ENCODE results near the gene SLIT1.

The SLIT1 gene

DNA sequence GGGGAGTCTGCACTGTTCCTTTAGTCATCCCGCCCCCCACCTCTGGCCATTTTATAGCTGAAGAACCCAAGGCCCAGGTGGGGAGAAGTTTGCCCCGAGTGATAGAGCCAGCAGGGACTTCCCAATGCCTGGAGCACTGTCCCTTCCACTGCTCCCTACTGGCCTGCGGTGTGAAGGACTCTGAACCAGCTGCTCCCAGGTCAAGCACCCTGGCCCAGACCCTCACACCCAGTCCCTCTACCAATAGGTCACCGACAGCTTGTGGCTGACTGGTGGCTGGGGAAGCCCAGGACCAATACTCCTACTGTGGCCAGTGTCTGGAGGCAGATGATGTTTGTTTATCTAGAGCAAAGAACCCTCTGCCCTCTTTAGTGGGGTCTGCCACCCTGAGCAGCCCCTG is 185.8 kb downstream of the SLIT1 start:
- TF ChIP-seq MAX (IDR thresholded peaks at IDR 0.05) (no peak), RAD21 (IDR thresholded peaks at IDR 0.05; ENCODE audit: low read depth) (no peak), EGR1 (IDR thresholded peaks at IDR 0.05) (no peak), TAF1 (IDR thresholded peaks at IDR 0.05; ENCODE audit: low read depth) (no peak), TEAD4 (IDR thresholded peaks at IDR 0.05) (no peak), FOXM1 (IDR thresholded peaks at IDR 0.05; ENCODE audit: borderline replicate concordance, low read depth) (no peak), TCF12 (IDR thresholded peaks at IDR 0.05; ENCODE audit: low read depth) (no peak), ZBTB7A (IDR thresholded peaks at IDR 0.05; ENCODE audit: low read depth) (no peak)
- TF ChIP-seq, protein P1, sequence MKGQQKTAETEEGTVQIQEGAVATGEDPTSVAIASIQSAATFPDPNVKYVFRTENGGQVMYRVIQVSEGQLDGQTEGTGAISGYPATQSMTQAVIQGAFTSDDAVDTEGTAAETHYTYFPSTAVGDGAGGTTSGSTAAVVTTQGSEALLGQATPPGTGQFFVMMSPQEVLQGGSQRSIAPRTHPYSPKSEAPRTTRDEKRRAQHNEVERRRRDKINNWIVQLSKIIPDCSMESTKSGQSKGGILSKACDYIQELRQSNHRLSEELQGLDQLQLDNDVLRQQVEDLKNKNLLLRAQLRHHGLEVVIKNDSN (IDR thresholded peaks at IDR 0.05), result no peak
- TF ChIP-seq, protein P2, sequence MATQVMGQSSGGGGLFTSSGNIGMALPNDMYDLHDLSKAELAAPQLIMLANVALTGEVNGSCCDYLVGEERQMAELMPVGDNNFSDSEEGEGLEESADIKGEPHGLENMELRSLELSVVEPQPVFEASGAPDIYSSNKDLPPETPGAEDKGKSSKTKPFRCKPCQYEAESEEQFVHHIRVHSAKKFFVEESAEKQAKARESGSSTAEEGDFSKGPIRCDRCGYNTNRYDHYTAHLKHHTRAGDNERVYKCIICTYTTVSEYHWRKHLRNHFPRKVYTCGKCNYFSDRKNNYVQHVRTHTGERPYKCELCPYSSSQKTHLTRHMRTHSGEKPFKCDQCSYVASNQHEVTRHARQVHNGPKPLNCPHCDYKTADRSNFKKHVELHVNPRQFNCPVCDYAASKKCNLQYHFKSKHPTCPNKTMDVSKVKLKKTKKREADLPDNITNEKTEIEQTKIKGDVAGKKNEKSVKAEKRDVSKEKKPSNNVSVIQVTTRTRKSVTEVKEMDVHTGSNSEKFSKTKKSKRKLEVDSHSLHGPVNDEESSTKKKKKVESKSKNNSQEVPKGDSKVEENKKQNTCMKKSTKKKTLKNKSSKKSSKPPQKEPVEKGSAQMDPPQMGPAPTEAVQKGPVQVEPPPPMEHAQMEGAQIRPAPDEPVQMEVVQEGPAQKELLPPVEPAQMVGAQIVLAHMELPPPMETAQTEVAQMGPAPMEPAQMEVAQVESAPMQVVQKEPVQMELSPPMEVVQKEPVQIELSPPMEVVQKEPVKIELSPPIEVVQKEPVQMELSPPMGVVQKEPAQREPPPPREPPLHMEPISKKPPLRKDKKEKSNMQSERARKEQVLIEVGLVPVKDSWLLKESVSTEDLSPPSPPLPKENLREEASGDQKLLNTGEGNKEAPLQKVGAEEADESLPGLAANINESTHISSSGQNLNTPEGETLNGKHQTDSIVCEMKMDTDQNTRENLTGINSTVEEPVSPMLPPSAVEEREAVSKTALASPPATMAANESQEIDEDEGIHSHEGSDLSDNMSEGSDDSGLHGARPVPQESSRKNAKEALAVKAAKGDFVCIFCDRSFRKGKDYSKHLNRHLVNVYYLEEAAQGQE (IDR thresholded peaks at IDR 0.05; ENCODE audit: low read depth), result no peak

GRCh38 chr10:96999337-96999736 is 186.4 kb downstream of the SLIT1 start:
- TF ChIP-seq, protein P1 (IDR thresholded peaks at IDR 0.05), result no peak
- TF ChIP-seq, protein P2 (IDR thresholded peaks at IDR 0.05; ENCODE audit: low read depth), result no peak
- TF ChIP-seq CEBPB (IDR thresholded peaks at IDR 0.05) (no peak), TAF1 (IDR thresholded peaks at IDR 0.05; ENCODE audit: low read depth) (no peak), MAX (IDR thresholded peaks at IDR 0.05) (no peak), FOXM1 (IDR thresholded peaks at IDR 0.05; ENCODE audit: borderline replicate concordance, low read depth) (no peak), TEAD4 (IDR thresholded peaks at IDR 0.05) (no peak), TCF12 (IDR thresholded peaks at IDR 0.05; ENCODE audit: low read depth) (no peak), EGR1 (IDR thresholded peaks at IDR 0.05) (no peak), ZBTB7A (IDR thresholded peaks at IDR 0.05; ENCODE audit: low read depth) (no peak), NFIC (IDR thresholded peaks at IDR 0.05) (no peak), EP300 (IDR thresholded peaks at IDR 0.05; ENCODE audit: borderline replicate concordance) (no peak), RAD21 (IDR thresholded peaks at IDR 0.05; ENCODE audit: low read depth) (no peak), YY1 (IDR thresholded peaks at IDR 0.05; ENCODE audit: low read depth) (no peak), CREB1 (IDR thresholded peaks at IDR 0.05; ENCODE audit: low read depth) (no peak)

DNA sequence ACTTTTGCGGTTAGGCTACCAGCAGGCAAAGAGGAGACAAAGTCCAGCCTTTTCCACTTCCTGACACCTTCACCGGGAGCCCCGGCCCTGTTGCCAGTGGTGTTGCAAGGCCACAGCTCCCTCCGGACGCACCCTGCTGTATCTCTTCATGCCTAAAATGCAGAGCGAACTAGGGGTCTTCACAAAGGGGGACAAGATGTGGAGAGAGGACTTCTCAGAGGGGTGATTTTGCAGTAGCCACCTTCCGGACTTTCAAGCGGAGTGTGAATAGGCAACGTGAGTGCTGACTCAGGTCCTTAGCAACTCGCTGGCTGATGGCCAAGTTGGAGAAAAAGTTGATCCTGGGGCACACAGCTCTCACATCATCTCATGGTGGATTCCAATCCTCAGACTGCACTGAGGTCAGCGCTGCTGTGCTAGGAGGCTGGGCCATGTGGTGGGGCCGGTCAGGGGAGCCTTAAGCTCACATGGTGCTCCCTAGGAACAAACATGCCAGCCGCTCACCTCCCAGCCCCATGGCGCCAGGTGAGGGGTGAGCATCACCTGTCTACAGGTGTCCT is 187.3 kb downstream of the SLIT1 start:
- TF ChIP-seq EGR1 (IDR thresholded peaks at IDR 0.05), result no peak
- no peak for TF ChIP-seq ZBTB7A (IDR thresholded peaks at IDR 0.05; ENCODE audit: low read depth)
- TF ChIP-seq MAX (IDR thresholded peaks at IDR 0.05), result no peak
- peak; percentile 20; the same call in 1 of the 2 replicates for TF ChIP-seq NFIC (IDR thresholded peaks at IDR 0.05)
- no peak for TF ChIP-seq YY1 (IDR thresholded peaks at IDR 0.05; ENCODE audit: low read depth)
- no peak for TF ChIP-seq RAD21 (IDR thresholded peaks at IDR 0.05; ENCODE audit: low read depth)

- no peak for TF ChIP-seq MAX (IDR thresholded peaks at IDR 0.05)
- no peak for TF ChIP-seq TAF1 (IDR thresholded peaks at IDR 0.05; ENCODE audit: low read depth)
Observed at GRCh38 chr10:96996275-96996965, 189.3 kb downstream of the SLIT1 start.

DNA sequence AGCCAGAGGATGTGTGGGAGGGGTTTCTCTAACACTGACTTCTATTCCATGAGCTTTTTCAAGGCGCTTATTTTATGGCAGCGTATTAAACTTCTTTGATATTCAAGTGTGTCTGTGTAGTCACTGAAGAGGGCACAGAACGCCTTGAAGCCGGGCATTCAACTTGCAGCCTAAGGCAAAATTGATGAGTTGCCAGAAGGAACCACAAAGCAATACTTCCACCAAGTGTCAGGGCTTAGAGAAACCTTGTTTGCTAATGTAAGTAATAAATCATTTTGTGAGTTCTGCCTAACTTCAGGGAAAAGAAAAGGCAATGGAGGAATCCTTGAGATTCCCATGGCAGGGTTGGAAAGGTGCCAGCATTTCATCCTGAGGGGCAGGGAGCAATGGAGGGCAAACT is 189.9 kb downstream of the SLIT1 start:
- TF ChIP-seq, protein P2 (IDR thresholded peaks at IDR 0.05; ENCODE audit: low read depth), result no peak
- TF ChIP-seq FOXM1 (IDR thresholded peaks at IDR 0.05; ENCODE audit: borderline replicate concordance, low read depth) (no peak), TCF12 (IDR thresholded peaks at IDR 0.05; ENCODE audit: low read depth) (no peak), NFIC (IDR thresholded peaks at IDR 0.05) (peak; percentile 45; the same call in 1 of the 2 replicates), TEAD4 (IDR thresholded peaks at IDR 0.05) (no peak)
